Activated CD8-positive, alpha-beta memory T cell treated with anti-CD3 and anti-CD28 coated beads, Interleukin-2, amount 50 U/mL, for 48 hours (primary cell): Measurements from ENCODE around the gene LAMA5.

ENCODE experiments used
- DNase-seq: peaks from one replicate; pipeline ENCODE4 v3.0.0-alpha.2; 2020

The LAMA5 gene

GRCh38 chr20:62358171-62359042 lies 8.7 kb downstream of the LAMA5 start:
- DNase-seq = no peak

- no peak for DNase-seq
Measured at GRCh38 chr20:62357681-62358080, 9.4 kb downstream of the LAMA5 start.

- DNase-seq = no peak
Measured at GRCh38 chr20:62357187-62357667, 9.9 kb downstream of the LAMA5 start.

- DNase-seq = no peak
Measured at GRCh38 chr20:62356589-62357186, 10.4 kb downstream of the LAMA5 start.

- no peak for DNase-seq
Measured at GRCh38 chr20:62355878-62356588, 11.1 kb downstream of the LAMA5 start.

GRCh38 chr20:62355516-62355877 lies 11.6 kb downstream of the LAMA5 start:
- no peak for DNase-seq

GRCh38 chr20:62354811-62355341 lies 12.2 kb downstream of the LAMA5 start:
- DNase-seq = no peak

- DNase-seq = no peak
Measured at GRCh38 chr20:62354031-62354808, 12.9 kb downstream of the LAMA5 start.

GRCh38 chr20:62353289-62354030 lies 13.7 kb downstream of the LAMA5 start:
- no peak for DNase-seq

- no peak for DNase-seq
Measured at GRCh38 chr20:62352402-62353288, 14.5 kb downstream of the LAMA5 start.

- no peak for DNase-seq
Measured at GRCh38 chr20:62351469-62352401, 15.4 kb downstream of the LAMA5 start.

- no peak for DNase-seq
Measured at GRCh38 chr20:62350629-62351422, 16.3 kb downstream of the LAMA5 start.

- DNase-seq = no peak
Measured at GRCh38 chr20:62350098-62350628, 16.9 kb downstream of the LAMA5 start.

- no peak for DNase-seq
Measured at GRCh38 chr20:62349556-62350097, 17.5 kb downstream of the LAMA5 start.

GRCh38 chr20:62348604-62349003 lies 18.5 kb downstream of the LAMA5 start:
- DNase-seq = no peak

GRCh38 chr20:62347445-62347844 lies 19.7 kb downstream of the LAMA5 start:
- DNase-seq = no peak

GRCh38 chr20:62347151-62347404 lies 20.0 kb downstream of the LAMA5 start:
- DNase-seq = no peak

GRCh38 chr20:62346398-62347150 lies 20.5 kb downstream of the LAMA5 start:
- DNase-seq = no peak
